Measurements from ENCODE around the gene ZNF513.

The ZNF513 gene

GRCh38 chr2:27379836-27380625 is 503 bp downstream of the ZNF513 start:
- no peak for DNase-seq (ENCODE audit: low spot score)
- in situ Hi-C loops (cut with MboI; ENCODE audit: low sequenced_read_pairs, unreplicated experiment), result no loop called here
- TF ChIP-seq CTCF (IDR thresholded peaks at IDR 0.05; ENCODE audit: borderline replicate concordance, control extremely low read depth, extremely low read depth, insufficient read depth, missing control alignments), result no peak

GRCh38 chr2:27379383-27379835 is 1.1 kb downstream of the ZNF513 start:
- in situ Hi-C loops (cut with MboI; ENCODE audit: low sequenced_read_pairs, unreplicated experiment), result no loop called here
- DNase-seq (ENCODE audit: low spot score), result no peak
- TF ChIP-seq CTCF (IDR thresholded peaks at IDR 0.05; ENCODE audit: borderline replicate concordance, control extremely low read depth, extremely low read depth, insufficient read depth, missing control alignments), result no peak

DNA sequence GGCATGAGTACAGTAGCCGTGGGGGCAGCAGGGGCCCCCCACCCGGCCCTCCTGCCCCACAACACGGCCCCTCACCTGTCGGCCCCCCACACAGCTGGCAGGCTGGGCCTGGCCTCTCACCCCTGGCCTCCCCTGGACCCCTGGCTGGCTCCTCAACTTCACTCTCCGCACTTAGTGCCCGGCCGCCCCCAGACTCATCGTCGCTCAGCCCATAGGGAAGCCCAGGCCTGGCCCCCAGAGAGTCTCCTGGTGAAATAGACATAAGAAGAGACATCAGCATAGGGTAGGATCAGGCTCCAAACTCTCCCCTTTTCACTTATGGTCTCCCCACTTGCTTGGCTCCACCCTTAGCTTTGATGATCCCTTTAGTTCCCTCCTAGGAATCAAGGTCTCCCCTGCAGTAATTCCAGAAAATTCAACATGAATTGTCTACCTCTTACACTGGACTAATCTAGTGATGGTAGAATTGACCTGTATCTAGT is 1.7 kb downstream of the ZNF513 start:
- in situ Hi-C loops (cut with MboI; ENCODE audit: low sequenced_read_pairs, unreplicated experiment), result no loop called here
- DNase-seq (ENCODE audit: low spot score), result no peak
- TF ChIP-seq CTCF (IDR thresholded peaks at IDR 0.05; ENCODE audit: borderline replicate concordance, control extremely low read depth, extremely low read depth, insufficient read depth, missing control alignments), result no peak

- no peak for TF ChIP-seq CTCF (IDR thresholded peaks at IDR 0.05; ENCODE audit: borderline replicate concordance, control extremely low read depth, extremely low read depth, insufficient read depth, missing control alignments)
- in situ Hi-C loops (cut with MboI; ENCODE audit: low sequenced_read_pairs, unreplicated experiment), result no loop called here
- no peak for DNase-seq (ENCODE audit: low spot score)
These were observed 2.3 kb downstream of the ZNF513 start for GRCh38 chr2:27378096-27378808.

DNA sequence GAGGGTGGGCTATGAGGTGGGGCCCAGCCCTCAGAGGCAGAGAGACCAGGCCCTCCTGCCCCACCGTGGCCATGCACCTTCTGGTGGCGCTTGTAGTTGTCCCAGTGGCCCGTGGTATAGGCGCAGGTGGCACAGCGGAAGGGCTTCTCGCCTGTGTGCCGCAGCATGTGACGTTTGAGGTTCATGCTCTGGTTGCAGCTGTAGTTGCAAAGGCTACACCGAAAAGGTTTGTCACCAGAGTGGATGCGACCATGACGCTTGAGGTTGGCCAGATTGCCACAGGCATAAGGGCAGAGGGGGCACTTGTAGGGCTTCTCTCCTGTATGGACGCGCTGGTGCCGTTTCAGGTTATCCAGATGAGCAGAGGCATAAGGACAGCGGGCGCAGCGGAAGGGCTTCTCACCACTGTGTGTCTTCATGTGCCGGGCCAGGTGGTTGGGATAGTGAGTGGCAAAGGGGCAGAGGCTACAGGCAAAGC is 2.9 kb downstream of the ZNF513 start:
- no peak for TF ChIP-seq CTCF (IDR thresholded peaks at IDR 0.05; ENCODE audit: borderline replicate concordance, control extremely low read depth, extremely low read depth, insufficient read depth, missing control alignments)
- in situ Hi-C loops (cut with MboI; ENCODE audit: low sequenced_read_pairs, unreplicated experiment), result no loop called here
- no peak for DNase-seq (ENCODE audit: low spot score)

GRCh38 chr2:27376866-27377617 is 3.5 kb downstream of the ZNF513 start:
- in situ Hi-C loops (cut with MboI; ENCODE audit: low sequenced_read_pairs, unreplicated experiment), result no loop called here
- no peak for TF ChIP-seq CTCF (IDR thresholded peaks at IDR 0.05; ENCODE audit: borderline replicate concordance, control extremely low read depth, extremely low read depth, insufficient read depth, missing control alignments)
- no peak for DNase-seq (ENCODE audit: low spot score)

All from GM13976 (cell line).